Right cardiac atrium (tissue), 5 donors: ENCODE measurements around the gene RTN4RL1. TPM values are rescaled to one million over a fixed set of nuclear protein-coding genes. Genes with fewer than 3 reads are reported as not detected.

Source experiments
- ATAC-seq, 2 donors: fragments of 200-7000 bp; cut with Tn5 transposase; one replicate each; pipeline versions ENCODE4 v1.8.0 to v1.9.1; 2020; ENCODE audit warnings: moderate library complexity in 2 of 2, mild to moderate bottlenecking in 1 of 2
- DNase-seq, 3 donors: peaks; one replicate each; pipeline ENCODE4 v3.0.0-alpha.2; 2020
- H3K27ac ChIP-seq: one replicate; pipeline ENCODE4 v1.5.1; 2013; ENCODE audit warnings: mild to moderate bottlenecking, low read length, control low read depth, moderate library complexity
- H3K27me3 ChIP-seq: one replicate; pipeline ENCODE4 v1.6.1; 2013; ENCODE audit not compliant: control insufficient read depth, insufficient read depth
- H3K4me1 ChIP-seq: one replicate; pipeline ENCODE4 v1.6.1; 2013; ENCODE audit warnings: low read length; ENCODE audit not compliant: control insufficient read depth, insufficient read depth
- H3K4me3 ChIP-seq: one replicate; pipeline ENCODE4 v1.5.1; 2013; ENCODE audit warnings: low read length, control low read depth
- H3K9me3 ChIP-seq: one replicate; pipeline ENCODE4 v1.6.1; 2013; ENCODE audit warnings: low read length; ENCODE audit not compliant: control insufficient read depth
- WGBS: extraction: QIAGEN DNeasy Blood & Tissue Kit; methylation state at CpG from one replicate; pipeline ENCODE4 v1.1.7; 2013; 5-methylcytosine and 5-hydroxymethylcytosine counted together
- intact Hi-C, 4 donors: fragments of 100-400 bp; cut with DNase I; formaldehyde crosslinking; loops; one replicate each; pipeline versions ENCODE4 v1.11.0 to v1.14.0; 2022 to 2023
- polyA plus RNA-seq: library from polyadenylated mRNA; stranded (reverse); fragments of 200-250 nt; gene quantifications from one replicate; pipeline ENCODE4 v1.2.3, GENCODE V29; 2013
- total RNA-seq, 4 donors: library from RNA; stranded (reverse); fragmentation: NEBNext Ultra II Directional; extraction: Animal tissue kit (Norgen Biotek cat#: 25700); gene quantifications; one replicate each; pipeline ENCODE4 v1.2.1, GENCODE V29; 2021
- donor health status: healthy with polysubstance abuse.
- donor health status: DM: no; HTN: yes; CAD: no.
- donor health status: DM: no; HTN: no; CAD: no.
- donor health status: DM: no; HTN: yes; CAD: no; lungs with severe emphysema.
- donor health status: DM: yes; HTN: yes; CAD: no.

The RTN4RL1 gene
- total and polyA plus RNA-seq, 5 donors: 3.9 to 5.7 (median 4.4) TPM

GRCh38 chr17:2065949-2066400 lies 40.8 kb upstream of the RTN4RL1 start:
- Histone ChIP-seq H3K4me1 (peaks cover 15% of the 10 kb centered on the region), H3K27ac (peak overlapping the region; percentile 83), H3K4me3 (no peak overlapping the region), H3K27me3 (no peaks in the 10 kb centered on the region), H3K9me3 (no peaks in the 10 kb centered on the region)
- WGBS: 68% methylated on average over 10 of the region's 10 CpGs
- intact Hi-C loops: loop anchor here in 1 of 4 donors (10.0 kb wide), 1 partner anchor 59 kb away; no protein-coding TSS in a partner anchor
- peak in 1 of 3 donors; percentile 45 for DNase-seq
- no peak for ATAC-seq

- DNase-seq (peak; percentile 76 to 87 (median 84)), ATAC-seq (peak in 1 of 2 donors; percentile 3)
- 77% methylated on average over 24 of the region's 24 CpGs for WGBS
- intact Hi-C loops: loop anchor here in 2 of 4 donors (5.0 to 10.0 kb wide), 2 partner anchors 60 to 112 kb away; no protein-coding TSS in a partner anchor
- Histone ChIP-seq H3K27ac (peak overlapping the region; percentile 68), H3K4me3 (no peak overlapping the region), H3K27me3 (no peaks in the 10 kb centered on the region), H3K9me3 (no peaks in the 10 kb centered on the region), H3K4me1 (peaks cover 13% of the 10 kb centered on the region)
Observed at GRCh38 chr17:2064980-2065785, 40.0 kb upstream of the RTN4RL1 start.

- no peak overlapping the region for H3K4me3 ChIP-seq
- no peaks in the 10 kb centered on the region for H3K27me3 ChIP-seq
- no peak for ATAC-seq
- H3K4me1 ChIP-seq: peaks cover 13% of the 10 kb centered on the region
- no peaks in the 10 kb centered on the region for H3K9me3 ChIP-seq
- peak overlapping the region; percentile 68 for H3K27ac ChIP-seq
- peak in 2 of 3 donors; percentile 52 to 60 for DNase-seq
- 57% methylated on average over 6 of the region's 6 CpGs for WGBS
- intact Hi-C loops: loop anchor here in 2 of 4 donors (5.0 to 10.0 kb wide), 2 partner anchors 60 to 113 kb away; no protein-coding TSS in a partner anchor
Observed at GRCh38 chr17:2064520-2064971, 39.4 kb upstream of the RTN4RL1 start.

GRCh38 chr17:2064147-2064489 lies 39.0 kb upstream of the RTN4RL1 start:
- intact Hi-C loops: loop anchor here in 2 of 4 donors (5.0 to 10.0 kb wide), 2 partner anchors 61 to 113 kb away; no protein-coding TSS in a partner anchor
- H3K4me1 ChIP-seq: peaks cover 13% of the 10 kb centered on the region
- no peak overlapping the region for H3K4me3 ChIP-seq
- ATAC-seq (no peak), DNase-seq (peak in 2 of 3 donors; percentile 4 to 47)
- H3K9me3 ChIP-seq: no peaks in the 10 kb centered on the region
- 57% methylated on average over 5 of the region's 5 CpGs for WGBS
- no peaks in the 10 kb centered on the region for H3K27me3 ChIP-seq
- peak overlapping the region; percentile 68 for H3K27ac ChIP-seq

GRCh38 chr17:2063261-2064146 lies 38.4 kb upstream of the RTN4RL1 start:
- Histone ChIP-seq H3K9me3 (no peaks in the 10 kb centered on the region), H3K4me1 (peaks cover 13% of the 10 kb centered on the region), H3K27ac (peak overlapping the region; percentile 68), H3K4me3 (no peak overlapping the region), H3K27me3 (no peaks in the 10 kb centered on the region)
- intact Hi-C loops: loop anchor here in 2 of 4 donors (5.0 to 10.0 kb wide), 2 partner anchors 61 to 114 kb away; no protein-coding TSS in a partner anchor
- WGBS: 45% methylated on average over 16 of the region's 16 CpGs
- DNase-seq (peak; percentile 78 to 84 (median 78)), ATAC-seq (peak; percentile 5 to 24)

- Histone ChIP-seq H3K27me3 (no peaks in the 10 kb centered on the region), H3K9me3 (no peaks in the 10 kb centered on the region), H3K4me1 (peaks cover 8% of the 10 kb centered on the region), H3K4me3 (no peak overlapping the region), H3K27ac (peak overlapping the region; percentile 67)
- DNase-seq (peak; percentile 31 to 79 (median 75)), ATAC-seq (peak in 1 of 2 donors; percentile 2)
- WGBS: 34% methylated on average over 11 of the region's 11 CpGs
- intact Hi-C loops: loop anchor here in 2 of 4 donors (5.0 to 10.0 kb wide), 2 partner anchors 62 to 115 kb away; no protein-coding TSS in a partner anchor
Observed at GRCh38 chr17:2062571-2063183, 37.5 kb upstream of the RTN4RL1 start.

- WGBS: 60% methylated on average over 17 of the region's 17 CpGs
- peak overlapping the region; percentile 90 for H3K27ac ChIP-seq
- no peaks in the 10 kb centered on the region for H3K9me3 ChIP-seq
- H3K27me3 ChIP-seq: no peaks in the 10 kb centered on the region
- ATAC-seq: peak in 1 of 2 donors; percentile 0
- no peak overlapping the region for H3K4me3 ChIP-seq
- peak in 1 of 3 donors; percentile 63 for DNase-seq
- peaks cover 3% of the 10 kb centered on the region for H3K4me1 ChIP-seq
- intact Hi-C loops: loop anchor here in 2 of 4 donors (5.0 to 10.0 kb wide), 2 partner anchors 63 to 116 kb away; no protein-coding TSS in a partner anchor
Observed at GRCh38 chr17:2061441-2061958, 36.4 kb upstream of the RTN4RL1 start.

GRCh38 chr17:2060681-2061440 lies 35.7 kb upstream of the RTN4RL1 start:
- Histone ChIP-seq H3K9me3 (no peaks in the 10 kb centered on the region), H3K4me1 (peaks cover 2% of the 10 kb centered on the region), H3K27me3 (no peaks in the 10 kb centered on the region), H3K4me3 (no peak overlapping the region), H3K27ac (peak overlapping the region; percentile 90)
- 50% methylated on average over 21 of the region's 21 CpGs for WGBS
- DNase-seq (peak; percentile 64 to 86 (median 82)), ATAC-seq (peak; percentile 12 to 13)
- intact Hi-C loops: loop anchor here in 2 of 4 donors (5.0 to 10.0 kb wide), 2 partner anchors 64 to 116 kb away; no protein-coding TSS in a partner anchor

GRCh38 chr17:2060385-2060658 lies 35.2 kb upstream of the RTN4RL1 start:
- Histone ChIP-seq H3K4me1 (peaks cover 2% of the 10 kb centered on the region), H3K4me3 (no peak overlapping the region), H3K27me3 (no peaks in the 10 kb centered on the region), H3K27ac (peak overlapping the region; percentile 90), H3K9me3 (no peaks in the 10 kb centered on the region)
- intact Hi-C loops: loop anchor here in 2 of 4 donors (5.0 to 10.0 kb wide), 2 partner anchors 64 to 117 kb away; no protein-coding TSS in a partner anchor
- DNase-seq: no peak
- 49% methylated on average over 6 of the region's 6 CpGs for WGBS
- ATAC-seq: no peak
